Measurements from ENCODE around the gene WDR47.

DNA sequence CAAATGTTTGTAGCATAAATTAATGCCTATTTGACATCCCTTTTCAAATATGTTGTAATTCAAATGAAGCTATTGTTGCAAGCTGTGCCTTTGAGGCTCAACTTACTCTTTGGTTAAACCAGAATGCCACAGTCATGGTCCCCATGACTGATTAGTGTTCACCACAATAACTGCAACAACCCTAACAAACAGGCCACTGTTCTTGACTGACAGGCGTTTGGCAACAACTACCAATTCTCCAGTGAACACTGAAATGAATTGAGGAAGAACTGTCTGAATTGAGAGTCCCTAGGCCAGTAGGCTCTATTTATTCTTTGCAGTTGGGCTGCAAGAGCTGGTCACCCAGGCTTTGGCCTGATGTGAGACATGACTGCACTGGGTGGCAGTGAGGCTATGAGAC, 42.0 kb upstream of the WDR47 start:
- TF ChIP-seq, protein P1, sequence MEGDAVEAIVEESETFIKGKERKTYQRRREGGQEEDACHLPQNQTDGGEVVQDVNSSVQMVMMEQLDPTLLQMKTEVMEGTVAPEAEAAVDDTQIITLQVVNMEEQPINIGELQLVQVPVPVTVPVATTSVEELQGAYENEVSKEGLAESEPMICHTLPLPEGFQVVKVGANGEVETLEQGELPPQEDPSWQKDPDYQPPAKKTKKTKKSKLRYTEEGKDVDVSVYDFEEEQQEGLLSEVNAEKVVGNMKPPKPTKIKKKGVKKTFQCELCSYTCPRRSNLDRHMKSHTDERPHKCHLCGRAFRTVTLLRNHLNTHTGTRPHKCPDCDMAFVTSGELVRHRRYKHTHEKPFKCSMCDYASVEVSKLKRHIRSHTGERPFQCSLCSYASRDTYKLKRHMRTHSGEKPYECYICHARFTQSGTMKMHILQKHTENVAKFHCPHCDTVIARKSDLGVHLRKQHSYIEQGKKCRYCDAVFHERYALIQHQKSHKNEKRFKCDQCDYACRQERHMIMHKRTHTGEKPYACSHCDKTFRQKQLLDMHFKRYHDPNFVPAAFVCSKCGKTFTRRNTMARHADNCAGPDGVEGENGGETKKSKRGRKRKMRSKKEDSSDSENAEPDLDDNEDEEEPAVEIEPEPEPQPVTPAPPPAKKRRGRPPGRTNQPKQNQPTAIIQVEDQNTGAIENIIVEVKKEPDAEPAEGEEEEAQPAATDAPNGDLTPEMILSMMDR (conservative IDR thresholded peaks at IDR 0.05; ENCODE audit: low read length): no peak
- no peak for TF ChIP-seq EZH2phosphoT487 (IDR thresholded peaks at IDR 0.05; ENCODE audit: borderline replicate concordance)

All from Loucy (cell line).